WTC11 (cell line): Measurements from ENCODE around the gene SLC29A1. TPM values are rescaled to one million over a fixed set of nuclear protein-coding genes. Genes with fewer than 3 reads are reported as not detected.

Source experiments
- ATAC-seq: fragments of 200-7000 bp; cut with Tn5 transposase; 2 replicates; pipeline ENCODE4 v1.10.0; 2021; ENCODE audit warnings: mild to moderate bottlenecking, moderate library complexity
- CTCF ChIA-PET: fragments of 300-600 bp; sonication (Branson Sonifier 250); formaldehyde crosslinking; loops from one replicate; lab custom pipeline; 2021; ENCODE audit warnings: antibody characterized with exemption; lab: Charles Lee
- POLR2A ChIA-PET: fragments of 350-600 bp; sonication (Branson Sonifier 250); formaldehyde crosslinking; loops from one replicate; lab custom pipeline; 2021; ENCODE audit warnings: antibody characterized with exemption; lab: Charles Lee
- DNase-seq: peaks from one replicate; pipeline ENCODE4 v3.0.0; 2021; ENCODE audit warnings: low spot score
- H3K27ac Mint-ChIP-seq: 2 replicates; pipeline ENCODE4 v1.8.0; 2021; ENCODE audit warnings: mixed read lengths
- H3K27me3 Mint-ChIP-seq: 2 replicates; pipeline ENCODE4 v1.8.0; 2021; ENCODE audit warnings: low read depth, mild to moderate bottlenecking, moderate library complexity, mixed read lengths
- H3K36me3 Mint-ChIP-seq: 2 replicates; pipeline ENCODE4 v1.8.0; 2021; ENCODE audit warnings: mixed read lengths
- H3K4me1 Mint-ChIP-seq: 2 replicates; pipeline ENCODE4 v1.8.0; 2022; ENCODE audit warnings: mixed read lengths
- H3K4me3 Mint-ChIP-seq: 2 replicates; pipeline ENCODE4 v1.8.0; 2021; ENCODE audit warnings: mild to moderate bottlenecking, moderate library complexity, mixed read lengths
- H3K9me3 Mint-ChIP-seq: 2 replicates; pipeline ENCODE4 v1.8.0; 2021; ENCODE audit warnings: mixed read lengths
- CREB1 ChIP-seq: sonication (generic); formaldehyde crosslinking; IDR thresholded peaks from 2 replicates; pipeline ENCODE4 v1.8.0; 2023; ENCODE audit warnings: mild to moderate bottlenecking, missing genetic modification reagents
- ELF4 ChIP-seq: sonication (generic); formaldehyde crosslinking; IDR thresholded peaks from 2 replicates; pipeline ENCODE4 v1.8.1; 2022; ENCODE audit warnings: low read depth, mild to moderate bottlenecking, moderate library complexity, missing genetic modification reagents
- PREB ChIP-seq: sonication (generic); formaldehyde crosslinking; IDR thresholded peaks from 2 replicates; pipeline ENCODE4 v1.8.1; 2022; ENCODE audit warnings: mild to moderate bottlenecking, missing genetic modification reagents, moderate library complexity, borderline replicate concordance
- SP1 ChIP-seq: sonication (generic); formaldehyde crosslinking; conservative IDR thresholded peaks from 2 replicates; pipeline ENCODE4 v1.8.1; 2022; ENCODE audit warnings: missing genetic modification reagents
- USF1 ChIP-seq: sonication (generic); formaldehyde crosslinking; IDR thresholded peaks from 2 replicates; pipeline ENCODE4 v1.8.0; 2022; ENCODE audit warnings: mild to moderate bottlenecking, missing genetic modification reagents
- USF2 ChIP-seq: sonication (generic); formaldehyde crosslinking; IDR thresholded peaks from 2 replicates; pipeline ENCODE4 v1.8.1; 2023; ENCODE audit warnings: mild to moderate bottlenecking, missing genetic modification reagents, moderate library complexity
- ZMAT4 ChIP-seq: fragments of 250-450 bp; sonication (Bioruptor Pico); IDR thresholded peaks from 2 replicates; pipeline ENCODE4 v1.9.0; 2021; ENCODE audit warnings: mild to moderate bottlenecking
- ZNF121 ChIP-seq: sonication (generic); formaldehyde crosslinking; IDR thresholded peaks from 2 replicates; pipeline ENCODE4 v1.8.0; 2023; ENCODE audit warnings: missing genetic modification reagents
- total RNA-seq: library from RNA; stranded (reverse); gene quantifications from 3 replicates; pipeline ENCODE4 v1.2.3, GENCODE V29; 2021
- TF ChIP-seq, protein P1 (sequence below): sonication (generic); formaldehyde crosslinking; IDR thresholded peaks from 2 replicates; pipeline ENCODE4 v1.8.1; 2022; ENCODE audit warnings: missing genetic modification reagents, borderline replicate concordance
- TF ChIP-seq, protein P2 (sequence below): sonication (generic); formaldehyde crosslinking; IDR thresholded peaks from 2 replicates; pipeline ENCODE4 v1.8.0; 2022; ENCODE audit warnings: mild to moderate bottlenecking, missing genetic modification reagents
- TF ChIP-seq, protein P3 (sequence below): sonication (generic); formaldehyde crosslinking; IDR thresholded peaks from 2 replicates; pipeline ENCODE4 v1.8.1; 2022; ENCODE audit warnings: low read depth, missing genetic modification reagents, borderline replicate concordance
- TF ChIP-seq, protein P4 (sequence below): sonication (generic); formaldehyde crosslinking; conservative IDR thresholded peaks from 2 replicates; pipeline ENCODE4 v1.8.1; 2023; ENCODE audit warnings: mild to moderate bottlenecking, low read depth, missing genetic modification reagents, moderate library complexity

SLC29A1 gene
- total RNA-seq, 1 experiment from 2014 or later: 139 TPM

- CTCF ChIA-PET: interaction anchor here (1.0 to 1.6 kb wide), 3 partner anchors 49 to 69 kb away, joined by 3 to 4 read pairs (median 4); partner anchors contain the start of genes MRPL14 and TMEM63B
- no peak overlapping the region for H3K4me3 Mint-ChIP-seq
- no peak overlapping the region for H3K27ac Mint-ChIP-seq
- TF ChIP-seq, protein P1, sequence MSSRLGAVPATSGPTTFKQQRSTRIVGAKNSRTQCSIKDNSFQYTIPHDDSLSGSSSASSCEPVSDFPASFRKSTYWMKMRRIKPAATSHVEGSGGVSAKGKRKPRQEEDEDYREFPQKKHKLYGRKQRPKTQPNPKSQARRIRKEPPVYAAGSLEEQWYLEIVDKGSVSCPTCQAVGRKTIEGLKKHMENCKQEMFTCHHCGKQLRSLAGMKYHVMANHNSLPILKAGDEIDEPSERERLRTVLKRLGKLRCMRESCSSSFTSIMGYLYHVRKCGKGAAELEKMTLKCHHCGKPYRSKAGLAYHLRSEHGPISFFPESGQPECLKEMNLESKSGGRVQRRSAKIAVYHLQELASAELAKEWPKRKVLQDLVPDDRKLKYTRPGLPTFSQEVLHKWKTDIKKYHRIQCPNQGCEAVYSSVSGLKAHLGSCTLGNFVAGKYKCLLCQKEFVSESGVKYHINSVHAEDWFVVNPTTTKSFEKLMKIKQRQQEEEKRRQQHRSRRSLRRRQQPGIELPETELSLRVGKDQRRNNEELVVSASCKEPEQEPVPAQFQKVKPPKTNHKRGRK (CRISPR knock-in tag): no peak
- TF ChIP-seq, protein P2, sequence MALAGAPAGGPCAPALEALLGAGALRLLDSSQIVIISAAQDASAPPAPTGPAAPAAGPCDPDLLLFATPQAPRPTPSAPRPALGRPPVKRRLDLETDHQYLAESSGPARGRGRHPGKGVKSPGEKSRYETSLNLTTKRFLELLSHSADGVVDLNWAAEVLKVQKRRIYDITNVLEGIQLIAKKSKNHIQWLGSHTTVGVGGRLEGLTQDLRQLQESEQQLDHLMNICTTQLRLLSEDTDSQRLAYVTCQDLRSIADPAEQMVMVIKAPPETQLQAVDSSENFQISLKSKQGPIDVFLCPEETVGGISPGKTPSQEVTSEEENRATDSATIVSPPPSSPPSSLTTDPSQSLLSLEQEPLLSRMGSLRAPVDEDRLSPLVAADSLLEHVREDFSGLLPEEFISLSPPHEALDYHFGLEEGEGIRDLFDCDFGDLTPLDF (CRISPR knock-in tag): no peak
- TF ChIP-seq ELF4 (CRISPR knock-in tag) (no peak), ZMAT4 (CRISPR knock-in tag) (no peak), CREB1 (CRISPR knock-in tag) (no peak), PREB (CRISPR knock-in tag) (no peak), SP1 (CRISPR knock-in tag) (no peak), USF1 (CRISPR knock-in tag) (no peak)
- TF ChIP-seq, protein P3, sequence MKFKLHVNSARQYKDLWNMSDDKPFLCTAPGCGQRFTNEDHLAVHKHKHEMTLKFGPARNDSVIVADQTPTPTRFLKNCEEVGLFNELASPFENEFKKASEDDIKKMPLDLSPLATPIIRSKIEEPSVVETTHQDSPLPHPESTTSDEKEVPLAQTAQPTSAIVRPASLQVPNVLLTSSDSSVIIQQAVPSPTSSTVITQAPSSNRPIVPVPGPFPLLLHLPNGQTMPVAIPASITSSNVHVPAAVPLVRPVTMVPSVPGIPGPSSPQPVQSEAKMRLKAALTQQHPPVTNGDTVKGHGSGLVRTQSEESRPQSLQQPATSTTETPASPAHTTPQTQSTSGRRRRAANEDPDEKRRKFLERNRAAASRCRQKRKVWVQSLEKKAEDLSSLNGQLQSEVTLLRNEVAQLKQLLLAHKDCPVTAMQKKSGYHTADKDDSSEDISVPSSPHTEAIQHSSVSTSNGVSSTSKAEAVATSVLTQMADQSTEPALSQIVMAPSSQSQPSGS (CRISPR knock-in tag): no peak
- TF ChIP-seq, protein P4, sequence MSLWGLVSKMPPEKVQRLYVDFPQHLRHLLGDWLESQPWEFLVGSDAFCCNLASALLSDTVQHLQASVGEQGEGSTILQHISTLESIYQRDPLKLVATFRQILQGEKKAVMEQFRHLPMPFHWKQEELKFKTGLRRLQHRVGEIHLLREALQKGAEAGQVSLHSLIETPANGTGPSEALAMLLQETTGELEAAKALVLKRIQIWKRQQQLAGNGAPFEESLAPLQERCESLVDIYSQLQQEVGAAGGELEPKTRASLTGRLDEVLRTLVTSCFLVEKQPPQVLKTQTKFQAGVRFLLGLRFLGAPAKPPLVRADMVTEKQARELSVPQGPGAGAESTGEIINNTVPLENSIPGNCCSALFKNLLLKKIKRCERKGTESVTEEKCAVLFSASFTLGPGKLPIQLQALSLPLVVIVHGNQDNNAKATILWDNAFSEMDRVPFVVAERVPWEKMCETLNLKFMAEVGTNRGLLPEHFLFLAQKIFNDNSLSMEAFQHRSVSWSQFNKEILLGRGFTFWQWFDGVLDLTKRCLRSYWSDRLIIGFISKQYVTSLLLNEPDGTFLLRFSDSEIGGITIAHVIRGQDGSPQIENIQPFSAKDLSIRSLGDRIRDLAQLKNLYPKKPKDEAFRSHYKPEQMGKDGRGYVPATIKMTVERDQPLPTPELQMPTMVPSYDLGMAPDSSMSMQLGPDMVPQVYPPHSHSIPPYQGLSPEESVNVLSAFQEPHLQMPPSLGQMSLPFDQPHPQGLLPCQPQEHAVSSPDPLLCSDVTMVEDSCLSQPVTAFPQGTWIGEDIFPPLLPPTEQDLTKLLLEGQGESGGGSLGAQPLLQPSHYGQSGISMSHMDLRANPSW (CRISPR knock-in tag): no peak
- TF ChIP-seq, all 79 proteins: peak for 0
- POLR2A ChIA-PET: interaction anchor here (1.4 kb wide), 1 partner anchor 15 kb away, joined by 3 read pairs; no protein-coding TSS in a partner anchor
- H3K36me3 Mint-ChIP-seq: no peaks in the 10 kb centered on the region
- peaks cover 10% of the 10 kb centered on the region for H3K4me1 Mint-ChIP-seq
- H3K27me3 Mint-ChIP-seq: no peaks in the 10 kb centered on the region
- H3K9me3 Mint-ChIP-seq: no peaks in the 10 kb centered on the region
- DNase-seq: no peak
- ATAC-seq: no peak
Measured at GRCh38 chr6:44176762-44177509, 46.5 kb upstream of the SLC29A1 start.

DNA sequence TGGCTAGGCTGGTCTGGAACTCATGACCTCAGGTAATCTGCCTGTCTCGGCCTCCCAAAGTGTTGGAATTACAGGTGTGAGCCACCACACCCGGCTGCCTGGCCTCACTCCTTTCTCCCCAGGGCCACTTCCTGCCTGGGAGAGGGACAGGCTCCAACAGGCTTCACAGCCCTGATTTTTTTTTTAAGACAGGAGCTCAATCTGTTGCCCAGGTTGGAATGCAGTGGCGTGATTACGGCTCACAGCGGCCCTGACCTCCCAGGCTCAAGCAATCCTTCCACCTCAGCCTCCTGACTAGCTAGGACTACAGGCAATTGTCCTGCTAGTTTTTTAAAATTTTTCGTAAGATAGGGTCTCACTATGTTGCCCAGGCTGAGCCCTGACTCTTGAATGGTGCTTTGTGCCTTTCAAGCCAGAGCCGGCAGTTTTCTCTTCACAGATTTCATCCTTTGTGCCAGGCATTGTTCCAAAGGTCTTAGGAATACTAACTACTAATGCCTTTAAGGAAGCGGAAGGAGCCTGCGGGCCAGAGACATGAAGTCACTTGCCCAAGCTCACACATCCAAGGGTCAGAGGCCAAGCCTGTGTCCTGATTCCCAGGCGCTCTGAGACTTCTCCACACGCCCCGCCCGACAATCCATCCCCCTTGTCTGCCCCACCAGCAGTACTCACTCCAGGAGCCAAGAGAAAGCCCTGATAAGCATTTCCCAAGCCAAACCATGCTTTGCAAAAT, 45.5 kb upstream of the SLC29A1 start:
- peak; percentile 57; the same call in 1 of the 2 replicates for TF ChIP-seq ZNF121 (CRISPR knock-in tag)
- TF ChIP-seq USF2 (CRISPR knock-in tag): no peak
- H3K9me3 Mint-ChIP-seq: no peaks in the 10 kb centered on the region
- H3K4me3 Mint-ChIP-seq: no peak overlapping the region
- ATAC-seq (no peak), DNase-seq (no peak)
- no peaks in the 10 kb centered on the region for H3K36me3 Mint-ChIP-seq
- H3K27me3 Mint-ChIP-seq: no peaks in the 10 kb centered on the region
- H3K4me1 Mint-ChIP-seq: peaks cover 8% of the 10 kb centered on the region
- ChIA-PET CTCF (interaction anchor here (1.1 to 1.6 kb wide), 2 partner anchors 46 to 68 kb away, joined by 3 to 4 read pairs; no protein-coding TSS in a partner anchor), POLR2A (interaction anchor here (1.4 kb wide), 1 partner anchor 14 kb away, joined by 3 read pairs; no protein-coding TSS in a partner anchor)
- H3K27ac Mint-ChIP-seq: peak overlapping the region; percentile 45; the same call in 1 of the 2 replicates
